HepG2 (cell line): Measurements from ENCODE around the gene AADACL4. TPM values are rescaled to one million over a fixed set of nuclear protein-coding genes. Genes with fewer than 3 reads are reported as not detected.

Experiments
- ATAC-seq: fragments of 200-7000 bp; cut with Tn5 transposase; 3 replicates; pipeline ENCODE4 v1.9.1; 2020; ENCODE audit warnings: mild to moderate bottlenecking, moderate library complexity
- BruUV-seq: library from RNA; stranded (reverse); fragments of 400-500 nt; replicated peaks from 2 replicates; lab custom pipeline; 2021; lab: Mats Ljungman, UMichigan
- CTCF ChIA-PET: fragments of 300-600 bp; formaldehyde crosslinking; extraction: SDS; loops from one replicate; lab custom pipeline; 2021; ENCODE audit warnings: low total read pairs, inconsistent platforms, low intra/inter-chr PET ratio; lab: Yijun Ruan, JAX
- POLR2A ChIA-PET: fragments of 350-600 bp; sonication (Branson Sonifier 250); formaldehyde crosslinking; loops from one replicate; lab custom pipeline; 2020; ENCODE audit warnings: antibody characterized with exemption, inconsistent platforms; lab: Yijun Ruan, JAX
- DNase-seq: peaks from one replicate; pipeline ENCODE4 v3.0.0-alpha.2; 2015; ENCODE audit warnings: low spot score
- FAIRE-seq: peaks from 3 replicates; lab custom pipeline; 2011; peaks lifted over from hg19 to GRCh38; lab: Jason Lieb, UNC
- H2AFZ ChIP-seq: one replicate; pipeline ENCODE4 v1.6.1; 2011; ENCODE audit warnings: low read length, inconsistent platforms
- H3K27ac ChIP-seq: fragments of 300-600 bp; 3 replicates; pipeline ENCODE4 v1.8.0; 2011; ENCODE audit warnings: mixed run types, mild to moderate bottlenecking, mixed read lengths, low read length, inconsistent platforms; ENCODE audit not compliant: insufficient read depth; ENCODE audit errors: extremely low read length
- H3K27me3 ChIP-seq, 2 experiments: fragments of 200-600 bp in 1 of 2; 2 replicates in 1 of 2; 3 replicates in 1 of 2; pipeline versions ENCODE4 v1.6.0 to v1.8.0; 2011; ENCODE audit warnings: low read length in 2 of 2, mild to moderate bottlenecking in 2 of 2, moderate library complexity in 2 of 2, inconsistent platforms in 1 of 2; ENCODE audit not compliant: insufficient read depth in 2 of 2, control insufficient read depth in 1 of 2
- H3K36me3 ChIP-seq, 2 experiments: fragments of 200-600 bp in 1 of 2; replicated peaks in 1 of 2; 2 replicates in 1 of 2; 3 replicates in 1 of 2; pipeline versions ENCODE4 v1.5.1 to v1.8.0; 2011; ENCODE audit warnings: low read length in 2 of 2, inconsistent platforms in 1 of 2; ENCODE audit not compliant: insufficient read depth in 2 of 2, control insufficient read depth in 1 of 2
- H3K4me1 ChIP-seq: 2 replicates; pipeline ENCODE4 v1.5.1; 2012; ENCODE audit warnings: low read length, inconsistent platforms; ENCODE audit not compliant: insufficient read depth
- H3K4me2 ChIP-seq: 2 replicates; pipeline ENCODE4 v1.6.0; 2011; ENCODE audit warnings: low read depth, low read length, inconsistent platforms
- H3K4me3 ChIP-seq, 3 experiments: fragments of 200-600 bp in 1 of 3; sonication (generic), shearing (Covaris generic) in 1 of 3; replicated peaks in 1 of 3; 2 replicates each; pipeline ENCODE4 v1.5.1; 2011 to 2016; ENCODE audit warnings: low read length in 3 of 3, inconsistent platforms in 2 of 3, low read depth in 2 of 3, mild to moderate bottlenecking in 2 of 3, control low read depth in 1 of 3, mixed read lengths in 1 of 3; ENCODE audit not compliant: insufficient read depth in 1 of 3
- H3K79me2 ChIP-seq: one replicate; pipeline ENCODE4 v1.6.1; 2011; ENCODE audit warnings: low read length, inconsistent platforms; ENCODE audit not compliant: insufficient read depth
- H3K9ac ChIP-seq: 2 replicates; pipeline ENCODE4 v1.6.0; 2011; ENCODE audit warnings: mild to moderate bottlenecking, low read depth, low read length, inconsistent platforms; ENCODE audit not compliant: insufficient read depth
- H3K9me3 ChIP-seq: 2 replicates; pipeline ENCODE4 v1.5.1; 2012; ENCODE audit warnings: mild to moderate bottlenecking, low read length
- H4K20me1 ChIP-seq: 2 replicates; pipeline ENCODE4 v1.6.0; 2011; ENCODE audit warnings: inconsistent platforms, mild to moderate bottlenecking, low read length, moderate library complexity; ENCODE audit not compliant: insufficient read depth
- AGO1 ChIP-seq: fragments of 200-400 bp; formaldehyde crosslinking; IDR thresholded peaks from 2 replicates; pipeline ENCODE4 v1.6.1; 2017; ENCODE audit warnings: mild to moderate bottlenecking, low read depth, low read length, moderate library complexity; ENCODE audit not compliant: poor library complexity, severe bottlenecking
- CREB1 ChIP-seq, 2 experiments: fragments of 450-650 bp in 1 of 2; IDR thresholded peaks; 2 replicates each; pipeline ENCODE4 v1.6.1; 2016 to 2017; ENCODE audit warnings: control low read depth in 1 of 2, mild to moderate bottlenecking in 1 of 2, missing compliant biosample characterization in 1 of 2, missing genetic modification characterization in 1 of 2
- POLR2G ChIP-seq: fragments of 200-400 bp; formaldehyde crosslinking; IDR thresholded peaks from 2 replicates; pipeline ENCODE4 v1.6.1; 2018; ENCODE audit warnings: mild to moderate bottlenecking, low read depth, low read length, moderate library complexity
- RFX1 ChIP-seq: fragments of 450-650 bp; IDR thresholded peaks from 2 replicates; pipeline ENCODE4 v1.6.1; 2017
- SMARCE1 ChIP-seq: fragments of 450-650 bp; IDR thresholded peaks from 2 replicates; pipeline ENCODE4 v1.6.1; 2017; ENCODE audit warnings: borderline replicate concordance
- ZKSCAN5 ChIP-seq: sonication (generic); formaldehyde crosslinking; IDR thresholded peaks from 2 replicates; pipeline ENCODE4 v1.5.1; 2020; ENCODE audit warnings: mild to moderate bottlenecking, missing genetic modification reagents
- ZNF616 ChIP-seq: sonication (generic); formaldehyde crosslinking; IDR thresholded peaks from 2 replicates; pipeline ENCODE4 v1.5.0; 2020; ENCODE audit warnings: low read depth, mild to moderate bottlenecking, missing genetic modification reagents
- WGBS: methylation state at CpG from one replicate; pipeline ENCODE4 v1.1.6; 2017; ENCODE audit warnings: low lambda C conversion rate; 5-methylcytosine and 5-hydroxymethylcytosine counted together
- in situ Hi-C: cut with HindIII; loops from 2 replicates; pipeline ENCODE4 v1.10.0; 2017; ENCODE audit warnings: low pct_unique_long_range_greater_than_20kb; ENCODE audit not compliant: extremely low pct_ligation_motif_present
- intact Hi-C: fragments of 100-400 bp; cut with micrococcal nuclease; formaldehyde crosslinking; loops from one replicate; pipeline ENCODE4 v1.10.0; 2022; ENCODE audit not compliant: unreplicated experiment
- polyA plus RNA-seq, 8 experiments: library from polyadenylated mRNA; depleted of rRNA in 3 of 8; stranded (reverse) in 7 of 8; unstranded in 1 of 8; fragments of >200 nt; fragmentation: Illumina TruSeq in 4 of 8; extraction: Trizol in 4 of 8; gene quantifications; 2 replicates each; pipeline versions ENCODE4 v1.2.1 to v1.2.3, GENCODE V29; 2011 to 2016; ENCODE audit warnings: low read depth in 4 of 8, missing spikeins in 1 of 8, mixed read lengths in 1 of 8; ENCODE audit not compliant: insufficient read depth in 1 of 8
- total RNA-seq, 5 experiments: library from RNA; depleted of rRNA; stranded (reverse); fragments of >200 nt; fragmentation: Illumina TruSeq; extraction: Trizol; gene quantifications; 2 replicates each; pipeline ENCODE4 v1.2.3, GENCODE V29; 2016; ENCODE audit warnings: low read depth in 1 of 5

Gene AADACL4
- total and polyA plus RNA-seq, 2 of the 13 experiments (the other 11 are each of a cell fraction or from before 2014, with no cell fraction given): not detected

- no peak for TF ChIP-seq ZNF616 (CRISPR knock-in tag)
- no peak for TF ChIP-seq ZKSCAN5 (CRISPR knock-in tag)
These were observed at the start of gene AADACL4 (continued) for GRCh38 chr1:12643785-12644184.

DNA sequence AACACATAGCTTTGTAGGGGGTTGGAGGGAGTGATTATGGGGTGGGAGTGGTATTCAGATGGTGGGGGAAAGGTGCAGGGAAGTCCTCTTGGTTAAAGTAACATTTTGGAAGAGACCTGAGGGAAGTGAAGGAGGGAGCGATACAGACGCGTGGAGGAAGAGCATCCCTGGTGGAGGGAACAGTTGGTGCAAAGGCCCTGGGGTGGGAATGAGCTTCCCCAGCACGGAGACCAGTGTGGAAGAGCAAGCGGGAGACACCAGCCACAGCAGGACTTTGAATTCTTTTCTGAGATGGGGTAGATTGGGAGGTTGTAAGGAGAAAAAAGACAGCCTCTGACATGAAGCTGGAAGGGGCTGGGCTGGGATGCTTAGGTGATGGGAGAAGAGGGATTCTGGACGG is 49.4 kb upstream of the AADACL4 start:
- H4K20me1 ChIP-seq: peaks cover 85% of the 10 kb centered on the region
- ATAC-seq (no peak), DNase-seq (no peak), FAIRE-seq (no peak)
- no peaks in the 10 kb centered on the region for H3K27me3 ChIP-seq
- no peak overlapping the region for H3K9ac ChIP-seq
- peaks cover 60% of the 10 kb centered on the region for H3K4me1 ChIP-seq
- WGBS: 96% methylated on average over 6 of the region's 6 CpGs
- no peak overlapping the region for H3K27ac ChIP-seq
- ChIA-PET POLR2A (interaction anchor here (17.4 kb wide), 1 partner anchor 23 kb away, joined by 357 read pairs; the partner anchor contains the start of gene DHRS3), CTCF (no interaction called here)
- H3K9me3 ChIP-seq: no peaks in the 10 kb centered on the region
- no TSS peak for BruUV-seq
- H3K79me2 ChIP-seq: peaks cover 79% of the 10 kb centered on the region
- no peak for TF ChIP-seq RFX1
- no peak for TF ChIP-seq CREB1 (IDR thresholded peaks at IDR 0.05)
- TF ChIP-seq CREB1 (CRISPR knock-in tag; IDR thresholded peaks at IDR 0.05): 0 out of 2 replicates have a peak, but pooled peaks have one; percentile 2
- no peak for TF ChIP-seq AGO1
- TF ChIP-seq POLR2G: peak; percentile 32; the same call in 1 of the 2 replicates
- TF ChIP-seq SMARCE1: no peak
- intact Hi-C loops (no loop called here), in situ Hi-C loops (no loop called here)
- no peak overlapping the region for H3K4me2 ChIP-seq
- H3K36me3 ChIP-seq: peaks cover 8 to 72% of the 10 kb centered on the region in 2 experiments
- no peak overlapping the region for H3K4me3 ChIP-seq
- H2AFZ ChIP-seq: no peak overlapping the region
